HUDEP-2 (cell line): ENCODE results near the gene SEC14L3.

Source experiments
- DNase-seq, 76 experiments: peaks; one replicate each; lab custom pipeline; 2025; ENCODE audit not compliant: unreplicated experiment in 76 of 76; lab: John Stamatoyannopoulos, UW

The SEC14L3 gene

DNA sequence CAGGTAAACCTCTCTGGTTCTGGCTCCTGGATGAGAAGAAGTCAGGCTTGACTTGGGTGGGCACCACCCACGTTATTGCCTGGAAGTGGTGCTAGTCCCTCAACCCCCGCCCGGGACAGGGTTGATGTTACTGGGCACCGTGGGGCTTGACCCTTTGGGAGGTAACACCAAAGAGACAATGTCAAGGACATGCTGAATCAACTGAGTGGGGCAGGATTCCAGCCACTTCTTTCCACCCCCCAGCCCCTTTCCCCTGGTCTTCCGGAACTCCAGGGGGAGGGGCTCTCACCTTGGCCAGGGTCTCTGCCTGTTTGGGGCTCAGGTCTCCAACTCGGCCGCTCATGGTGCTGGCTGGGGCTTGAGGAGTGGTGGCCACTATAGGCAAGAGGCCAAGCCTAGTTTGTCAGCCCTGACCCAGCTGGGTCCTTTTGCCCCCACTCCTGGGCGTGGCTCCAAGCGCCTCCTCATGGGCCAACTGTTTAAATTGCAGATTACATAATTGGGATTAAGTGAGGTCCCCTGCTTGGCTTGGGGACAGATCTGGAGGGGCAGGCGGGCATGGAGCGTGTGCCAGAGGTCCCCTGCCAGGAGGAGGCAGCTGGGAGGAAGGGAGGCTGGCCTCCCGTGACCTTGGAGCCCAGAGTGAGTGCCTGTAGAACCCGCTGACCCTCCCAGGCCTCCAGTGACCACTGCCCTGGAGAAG is at the start of gene SEC14L3:
Gene SEC14L3, minus strand, starts transcription at position 402 of the 703 bp plus-strand sequence. Its CDS starts 59 bp downstream, at position 343.
- peak in 36 of 76 experiments; percentile 3 to 57 (median 24) for DNase-seq

- DNase-seq, result no peak
Measured at GRCh38 chr22:30519842-30520425, 48.1 kb upstream of the SEC14L3 start.

DNA sequence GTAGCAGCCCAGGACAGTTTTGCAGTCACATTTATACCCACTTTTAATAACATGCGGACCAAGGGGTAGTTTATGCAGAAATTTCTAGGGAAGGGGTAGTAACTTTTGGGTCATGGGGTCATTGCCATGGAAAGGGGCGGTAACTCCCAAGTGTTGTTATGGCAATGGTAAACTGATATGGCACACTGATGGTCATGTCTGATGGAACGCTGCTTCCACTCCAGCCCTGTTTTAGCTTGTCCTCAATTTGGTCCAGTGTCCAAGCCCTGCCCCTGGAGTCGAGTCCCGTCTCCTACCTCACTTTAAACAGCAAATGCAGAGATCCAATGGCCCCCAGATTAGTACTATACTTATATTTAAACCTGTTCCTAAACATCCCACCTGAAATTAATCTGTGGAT is 44.9 kb upstream of the SEC14L3 start:
- DNase-seq, result no peak

GRCh38 chr22:30516273-30516672 is 44.5 kb upstream of the SEC14L3 start:
- DNase-seq, result no peak

GRCh38 chr22:30514252-30514651 is 42.4 kb upstream of the SEC14L3 start:
- no peak for DNase-seq

DNA sequence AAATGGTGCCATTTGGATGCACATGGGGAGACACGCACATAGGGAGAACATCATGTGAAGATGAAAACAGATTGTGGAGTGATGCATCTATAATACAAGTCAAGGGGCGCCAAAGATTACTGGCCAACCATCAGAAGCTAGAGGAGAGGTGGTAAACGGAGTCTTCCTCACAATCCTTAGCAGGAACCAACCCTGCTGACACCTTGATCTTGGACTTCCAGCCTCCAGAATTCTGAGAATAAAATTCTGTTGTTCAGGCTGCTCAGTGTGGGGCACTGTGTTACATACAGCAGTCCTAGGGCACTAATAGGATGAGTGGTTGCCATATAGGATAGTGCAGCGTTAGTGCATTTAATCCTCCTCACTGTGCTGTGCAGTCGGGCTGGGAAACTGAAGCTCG is 41.6 kb upstream of the SEC14L3 start:
- DNase-seq, result no peak

DNA sequence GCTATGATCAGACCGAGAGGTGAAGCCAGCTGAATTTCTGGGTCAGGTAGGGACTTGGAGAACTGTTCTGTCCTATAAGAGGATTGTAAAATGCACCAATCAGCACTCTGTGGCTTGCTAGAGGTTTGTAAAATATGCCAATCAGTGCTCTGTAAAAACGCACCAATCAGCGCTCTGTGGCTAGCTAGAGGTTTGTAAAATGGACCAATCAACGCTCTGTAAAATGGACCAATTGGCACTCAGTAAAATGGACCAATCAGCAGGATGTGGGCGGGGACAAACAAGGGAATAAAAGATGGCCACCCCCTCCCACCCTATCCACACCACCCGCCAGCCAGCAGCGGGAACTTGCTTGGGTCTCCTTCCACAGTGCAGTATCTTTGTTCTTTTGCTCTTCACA is 40.1 kb upstream of the SEC14L3 start:
- no peak for DNase-seq

DNA sequence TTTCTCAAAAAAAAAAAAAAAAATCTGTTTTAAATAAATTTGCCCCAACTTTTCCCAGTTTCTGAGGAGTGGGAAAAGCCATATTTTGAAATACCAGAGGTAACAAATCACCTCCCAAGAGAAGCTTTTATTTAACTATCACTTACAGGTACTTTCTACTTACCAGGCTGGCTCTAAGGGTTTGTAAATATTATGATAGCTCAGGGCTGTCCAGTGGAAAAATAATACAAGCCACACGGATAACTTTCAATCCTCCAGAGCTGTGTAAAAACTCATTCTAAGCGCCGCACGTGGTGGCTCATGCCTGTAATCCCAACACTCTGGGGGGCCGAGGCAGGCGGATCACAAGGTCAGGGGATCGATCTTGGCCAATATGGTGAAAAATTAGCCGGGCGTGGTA is 39.3 kb upstream of the SEC14L3 start:
- DNase-seq, result no peak

GRCh38 chr22:30508216-30508615 is 36.4 kb upstream of the SEC14L3 start:
- no peak for DNase-seq

DNA sequence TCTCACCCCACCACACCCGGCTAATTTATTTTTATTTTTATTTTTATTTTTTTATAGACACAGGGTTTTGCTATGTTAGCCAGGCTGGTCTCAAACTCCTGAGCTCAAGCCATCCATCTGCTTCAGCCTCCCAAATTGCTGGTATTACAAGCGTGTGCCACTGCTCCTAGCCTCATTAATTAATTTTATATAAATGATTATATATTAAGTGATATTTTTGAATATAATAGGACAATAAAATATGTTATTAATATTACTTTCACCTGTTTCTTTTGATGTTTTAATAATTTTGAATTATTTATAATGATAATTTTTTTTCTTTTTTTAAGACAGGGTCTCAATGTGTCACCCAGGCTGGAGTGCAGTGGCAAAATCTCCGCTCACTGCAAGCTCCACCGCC is 35.9 kb upstream of the SEC14L3 start:
- no peak for DNase-seq

GRCh38 chr22:30506507-30506968 is 34.7 kb upstream of the SEC14L3 start:
- peak; percentile 52 to 98 (median 87) for DNase-seq

GRCh38 chr22:30503551-30503950 is 31.7 kb upstream of the SEC14L3 start:
- no peak for DNase-seq

- no peak for DNase-seq
Measured at GRCh38 chr22:30502911-30503310, 31.1 kb upstream of the SEC14L3 start.

- DNase-seq, result no peak
Measured at GRCh38 chr22:30502153-30502552, 30.3 kb upstream of the SEC14L3 start.

DNA sequence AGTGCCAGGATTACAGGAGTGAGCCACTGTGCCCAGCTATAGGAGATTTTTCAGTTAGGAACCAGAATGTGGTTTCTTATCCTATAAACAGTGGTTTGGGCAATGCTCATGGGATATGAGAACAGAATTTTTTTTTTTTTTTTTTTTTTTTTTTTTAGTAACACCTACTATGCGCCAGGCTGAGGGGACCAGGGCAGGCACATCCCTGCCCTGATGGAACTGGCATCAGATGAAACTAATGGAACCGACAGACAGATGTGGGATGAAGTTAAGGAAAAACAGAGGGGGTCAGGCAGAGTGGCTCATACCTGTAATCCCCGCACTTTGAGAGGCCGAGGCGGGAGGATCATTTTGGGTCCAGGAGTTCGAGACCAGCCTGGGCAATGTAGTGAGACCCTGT is 28.8 kb upstream of the SEC14L3 start:
- no peak for DNase-seq

DNA sequence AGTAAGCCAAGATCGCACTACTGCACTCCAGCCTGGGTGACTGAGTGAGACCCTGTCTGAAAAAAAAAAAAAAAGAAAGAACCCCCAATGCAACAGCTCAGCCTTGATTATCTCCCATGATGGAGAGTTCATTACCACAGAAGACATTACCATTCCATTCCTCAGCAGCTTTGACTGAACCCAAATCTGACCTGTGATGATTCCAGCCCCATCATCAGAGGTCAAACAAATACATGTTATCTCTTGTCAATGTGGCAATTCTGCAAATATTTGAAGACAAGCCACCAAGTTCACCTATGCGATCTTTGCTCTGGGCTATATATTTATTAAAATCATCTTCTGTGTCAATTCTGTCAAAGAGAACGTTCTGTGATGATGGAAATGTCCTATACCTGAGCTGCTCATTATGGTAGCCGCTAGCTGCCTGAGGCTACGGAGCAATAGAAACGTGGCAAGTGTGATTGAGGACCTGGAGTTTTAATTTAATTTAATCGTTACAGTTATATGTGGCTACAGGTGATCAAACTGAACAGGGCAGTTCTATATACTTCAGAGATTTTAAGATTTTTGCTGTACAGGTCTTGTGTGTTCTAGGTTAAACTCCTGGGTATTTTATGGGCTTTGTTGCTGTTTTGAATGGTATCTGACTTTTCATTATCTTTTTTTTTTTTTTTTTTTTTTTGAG is 25.8 kb upstream of the SEC14L3 start:
- no peak for DNase-seq

DNA sequence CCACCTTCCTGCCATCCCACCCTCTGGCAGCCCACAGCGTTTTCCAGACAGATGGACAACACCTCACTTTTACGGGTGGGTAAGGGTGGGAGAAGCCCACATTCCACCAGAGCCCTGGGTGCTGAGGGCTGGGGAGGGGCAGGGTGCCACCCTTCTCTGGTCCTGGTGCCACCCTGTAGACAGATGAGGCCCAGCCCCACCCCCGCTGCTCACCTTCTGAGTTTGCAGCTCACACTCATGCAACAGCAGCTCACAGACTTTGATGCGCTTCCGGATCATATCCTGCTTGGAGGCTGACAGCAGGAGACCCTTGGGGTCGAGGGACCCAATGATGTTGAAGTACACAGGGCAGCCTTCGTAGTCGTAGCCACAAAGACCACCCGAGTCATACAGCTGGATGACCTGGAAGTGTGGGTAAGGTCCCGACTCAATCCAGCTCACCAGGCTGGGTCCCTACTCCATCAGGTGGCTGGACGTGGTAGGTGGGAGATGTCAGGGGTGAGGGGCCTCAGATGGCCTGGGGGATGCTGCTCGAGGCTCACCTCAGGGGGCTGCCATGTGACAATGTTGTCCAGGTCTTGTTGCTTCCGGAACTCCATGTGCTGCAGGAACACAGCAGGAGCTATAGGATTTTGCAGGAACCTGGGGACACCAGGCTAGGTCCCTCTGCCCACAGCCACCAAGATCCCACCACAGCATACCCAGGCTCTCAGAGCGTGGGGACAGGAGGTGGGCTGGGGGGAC is 23.4 kb upstream of the SEC14L3 start:
- no peak for DNase-seq

- no peak for DNase-seq
Measured at GRCh38 chr22:30492144-30492543, 20.3 kb upstream of the SEC14L3 start.

- no peak for DNase-seq
Measured at GRCh38 chr22:30491381-30491780, 19.6 kb upstream of the SEC14L3 start.

GRCh38 chr22:30490399-30490798 is 18.6 kb upstream of the SEC14L3 start:
- no peak for DNase-seq

GRCh38 chr22:30488121-30488520 is 16.3 kb upstream of the SEC14L3 start:
- no peak for DNase-seq
